ENCODE data around the gene MAPK4.

The MAPK4 gene

GRCh38 chr18:50558157-50558556, 1.7 kb upstream of the MAPK4 start:
- TF ChIP-seq CTCF (IDR thresholded peaks at IDR 0.05), result no peak

GRCh38 chr18:50558948-50559751, 737 bp upstream of the MAPK4 start:
- no peak for TF ChIP-seq CTCF (IDR thresholded peaks at IDR 0.05)

GRCh38 chr18:50560681-50561629, 1.1 kb downstream of the MAPK4 start:
- no peak for TF ChIP-seq CTCF (IDR thresholded peaks at IDR 0.05)

- TF ChIP-seq CTCF (IDR thresholded peaks at IDR 0.05), result no peak
Observed at GRCh38 chr18:50562686-50563085, 2.8 kb downstream of the MAPK4 start.

- no peak for TF ChIP-seq CTCF (IDR thresholded peaks at IDR 0.05)
Observed at GRCh38 chr18:50563376-50563775, 3.5 kb downstream of the MAPK4 start.

GRCh38 chr18:50569930-50570329, 10.0 kb downstream of the MAPK4 start:
- TF ChIP-seq CTCF (IDR thresholded peaks at IDR 0.05), result no peak

GRCh38 chr18:50571606-50572005, 11.7 kb downstream of the MAPK4 start:
- TF ChIP-seq CTCF (IDR thresholded peaks at IDR 0.05), result no peak

Measured in LNCAP (cell line).